DND-41 (cell line): ENCODE data around the gene DSCAML1.

Source experiments
- ATAC-seq: fragments of 200-7000 bp; cut with Tn5 transposase; 3 replicates; pipeline ENCODE4 v1.9.1; 2021; ENCODE audit warnings: low read depth; ENCODE audit not compliant: insufficient read depth
- DNase-seq: peaks from one replicate; pipeline ENCODE4 v3.0.0-alpha.2; 2020
- H2AFZ ChIP-seq: 2 replicates; pipeline ENCODE4 v1.6.0; 2012; ENCODE audit warnings: low read depth, low read length
- H3K27ac ChIP-seq: 2 replicates; pipeline ENCODE4 v1.5.1; 2012; ENCODE audit warnings: low read length, inconsistent platforms
- H3K27me3 ChIP-seq: fragments of 200-600 bp; sonication (generic); 2 replicates; pipeline ENCODE4 v1.6.0; 2012; ENCODE audit warnings: low read length, mild to moderate bottlenecking, inconsistent platforms; ENCODE audit not compliant: insufficient read depth, poor library complexity
- H3K36me3 ChIP-seq: 2 replicates; pipeline ENCODE4 v1.5.1; 2012; ENCODE audit warnings: low read length, inconsistent platforms; ENCODE audit not compliant: insufficient read depth
- H3K4me1 ChIP-seq: 2 replicates; pipeline ENCODE4 v1.5.1; 2012; ENCODE audit warnings: mild to moderate bottlenecking, low read length; ENCODE audit not compliant: insufficient read depth
- H3K4me2 ChIP-seq: 2 replicates; pipeline ENCODE4 v1.6.0; 2012; ENCODE audit warnings: mild to moderate bottlenecking, moderate library complexity, low read length, inconsistent platforms; ENCODE audit not compliant: insufficient read depth
- H3K4me3 ChIP-seq, 2 experiments: fragments of 200-600 bp in 1 of 2; shearing (Covaris generic) in 1 of 2; 2 replicates each; pipeline ENCODE4 v1.5.1; 2012 to 2016; ENCODE audit warnings: inconsistent platforms in 2 of 2, low read length in 2 of 2, mild to moderate bottlenecking in 2 of 2, low read depth in 1 of 2, moderate library complexity in 1 of 2
- H3K79me2 ChIP-seq: 2 replicates; pipeline ENCODE4 v1.6.0; 2012; ENCODE audit warnings: low read length, inconsistent platforms; ENCODE audit not compliant: insufficient read depth
- H3K9ac ChIP-seq: 2 replicates; pipeline ENCODE4 v1.6.0; 2012; ENCODE audit warnings: low read depth, mild to moderate bottlenecking, inconsistent platforms, low read length, moderate library complexity
- H3K9me3 ChIP-seq: 2 replicates; pipeline ENCODE4 v1.5.1; 2012; ENCODE audit warnings: low read length, moderate library complexity, mild to moderate bottlenecking, inconsistent platforms; ENCODE audit not compliant: insufficient read depth, severe bottlenecking
- H4K20me1 ChIP-seq: 2 replicates; pipeline ENCODE4 v1.6.0; 2012; ENCODE audit warnings: low read length; ENCODE audit not compliant: insufficient read depth
- EZH2 ChIP-seq: IDR thresholded peaks from 3 replicates; pipeline ENCODE4 v1.6.1; 2012; ENCODE audit warnings: borderline replicate concordance, low read depth, mild to moderate bottlenecking, moderate library complexity, low read length, inconsistent platforms; ENCODE audit not compliant: severe bottlenecking
- TF ChIP-seq, protein P1 (sequence below): IDR thresholded peaks from 2 replicates; pipeline ENCODE4 v1.5.1; 2012; ENCODE audit warnings: borderline replicate concordance, low read length, moderate library complexity, mild to moderate bottlenecking; ENCODE audit not compliant: poor library complexity, severe bottlenecking; ENCODE audit errors: extremely low read depth

Gene DSCAML1

DNA sequence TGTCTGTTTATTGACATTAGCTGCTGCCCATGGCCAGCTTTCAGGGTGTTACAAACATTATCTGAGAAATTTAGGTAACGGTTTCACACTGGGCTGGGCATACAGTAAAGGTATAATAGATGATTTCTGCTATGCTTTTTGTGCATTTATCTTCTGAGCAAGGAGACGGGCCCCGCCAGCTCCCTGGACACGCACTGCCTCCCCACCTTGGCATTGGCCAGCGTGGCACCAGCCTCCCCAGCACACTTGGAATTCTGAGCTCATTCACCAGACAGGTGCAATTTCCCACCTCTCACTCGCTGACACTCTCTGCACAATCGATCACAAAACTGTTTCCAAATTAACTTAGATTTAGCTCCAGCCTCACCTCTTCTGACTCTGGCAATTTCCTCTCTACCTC lies 246.6 kb downstream of the DSCAML1 start:
- DNase-seq (no peak), ATAC-seq (no peak)
- no peak overlapping the region for H3K9ac ChIP-seq
- no peaks in the 10 kb centered on the region for H3K79me2 ChIP-seq
- peaks cover 17% of the 10 kb centered on the region for H4K20me1 ChIP-seq
- TF ChIP-seq, protein P1, sequence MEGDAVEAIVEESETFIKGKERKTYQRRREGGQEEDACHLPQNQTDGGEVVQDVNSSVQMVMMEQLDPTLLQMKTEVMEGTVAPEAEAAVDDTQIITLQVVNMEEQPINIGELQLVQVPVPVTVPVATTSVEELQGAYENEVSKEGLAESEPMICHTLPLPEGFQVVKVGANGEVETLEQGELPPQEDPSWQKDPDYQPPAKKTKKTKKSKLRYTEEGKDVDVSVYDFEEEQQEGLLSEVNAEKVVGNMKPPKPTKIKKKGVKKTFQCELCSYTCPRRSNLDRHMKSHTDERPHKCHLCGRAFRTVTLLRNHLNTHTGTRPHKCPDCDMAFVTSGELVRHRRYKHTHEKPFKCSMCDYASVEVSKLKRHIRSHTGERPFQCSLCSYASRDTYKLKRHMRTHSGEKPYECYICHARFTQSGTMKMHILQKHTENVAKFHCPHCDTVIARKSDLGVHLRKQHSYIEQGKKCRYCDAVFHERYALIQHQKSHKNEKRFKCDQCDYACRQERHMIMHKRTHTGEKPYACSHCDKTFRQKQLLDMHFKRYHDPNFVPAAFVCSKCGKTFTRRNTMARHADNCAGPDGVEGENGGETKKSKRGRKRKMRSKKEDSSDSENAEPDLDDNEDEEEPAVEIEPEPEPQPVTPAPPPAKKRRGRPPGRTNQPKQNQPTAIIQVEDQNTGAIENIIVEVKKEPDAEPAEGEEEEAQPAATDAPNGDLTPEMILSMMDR = no peak
- TF ChIP-seq EZH2 = no peak
- H3K27ac ChIP-seq = no peak overlapping the region
- no peak overlapping the region for H3K4me2 ChIP-seq
- no peak overlapping the region for H3K4me3 ChIP-seq
- no peaks in the 10 kb centered on the region for H3K27me3 ChIP-seq
- H2AFZ ChIP-seq = no peak overlapping the region
- no peaks in the 10 kb centered on the region for H3K36me3 ChIP-seq
- no peaks in the 10 kb centered on the region for H3K4me1 ChIP-seq
- no peaks in the 10 kb centered on the region for H3K9me3 ChIP-seq

GRCh38 chr11:117549417-117549816 lies 247.6 kb downstream of the DSCAML1 start:
- no peak overlapping the region for H3K9ac ChIP-seq
- no peaks in the 10 kb centered on the region for H3K36me3 ChIP-seq
- no peak overlapping the region for H3K4me2 ChIP-seq
- no peak overlapping the region for H3K4me3 ChIP-seq
- DNase-seq = no peak
- no peaks in the 10 kb centered on the region for H3K79me2 ChIP-seq
- no peak overlapping the region for H2AFZ ChIP-seq
- H3K9me3 ChIP-seq = no peaks in the 10 kb centered on the region
- H3K4me1 ChIP-seq = no peaks in the 10 kb centered on the region
- no peak overlapping the region for H3K27ac ChIP-seq
- peaks cover 13% of the 10 kb centered on the region for H4K20me1 ChIP-seq
- H3K27me3 ChIP-seq = no peaks in the 10 kb centered on the region
- TF ChIP-seq, protein P1 = no peak
- no peak for TF ChIP-seq EZH2
- no peak for ATAC-seq

DNA sequence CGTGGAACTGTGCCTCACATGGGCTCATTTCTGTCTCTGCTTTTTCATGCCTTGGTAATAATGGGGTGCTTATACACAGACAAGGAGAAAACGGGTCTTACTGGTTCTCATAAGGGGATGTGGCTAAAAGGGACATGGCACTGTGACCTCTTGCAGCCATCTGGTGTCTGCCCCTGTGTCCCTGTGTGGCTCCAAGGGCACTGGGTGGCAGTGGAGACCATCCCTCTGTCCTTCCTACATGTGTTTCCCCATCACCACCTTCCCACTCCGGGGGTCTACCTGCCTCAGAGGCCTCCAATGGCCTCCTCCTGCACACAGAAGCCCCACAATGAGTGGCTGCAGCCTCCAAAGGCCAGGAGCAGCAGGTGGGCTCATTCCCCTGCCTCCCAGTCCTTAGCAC lies 248.1 kb downstream of the DSCAML1 start:
- DNase-seq (no peak), ATAC-seq (no peak)
- no peak overlapping the region for H3K4me3 ChIP-seq
- H4K20me1 ChIP-seq = peaks cover 13% of the 10 kb centered on the region
- no peaks in the 10 kb centered on the region for H3K27me3 ChIP-seq
- no peak for TF ChIP-seq EZH2
- TF ChIP-seq, protein P1 = no peak
- H3K9ac ChIP-seq = no peak overlapping the region
- H3K27ac ChIP-seq = no peak overlapping the region
- no peak overlapping the region for H2AFZ ChIP-seq
- H3K79me2 ChIP-seq = no peaks in the 10 kb centered on the region
- no peaks in the 10 kb centered on the region for H3K36me3 ChIP-seq
- H3K4me1 ChIP-seq = no peaks in the 10 kb centered on the region
- no peaks in the 10 kb centered on the region for H3K9me3 ChIP-seq
- no peak overlapping the region for H3K4me2 ChIP-seq

DNA sequence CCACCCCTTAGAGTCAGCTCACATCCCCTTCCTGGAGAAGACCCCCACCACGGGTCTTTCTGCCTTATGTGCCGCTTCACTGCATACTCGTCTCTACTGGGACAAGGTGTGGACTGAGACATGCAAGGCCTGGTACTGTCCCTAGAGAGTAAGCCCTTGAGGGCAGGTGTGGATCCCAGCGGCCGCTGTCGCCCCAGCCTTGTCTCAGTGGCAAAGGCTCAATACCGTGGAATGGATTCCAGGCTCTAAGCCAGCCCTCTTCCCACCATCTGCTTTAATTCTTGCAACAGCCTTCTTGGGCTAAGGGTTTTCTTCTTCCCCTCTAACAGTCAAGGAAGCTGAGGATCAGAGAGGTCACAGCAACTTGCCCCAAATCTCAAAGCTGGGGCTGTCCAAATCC lies 249.1 kb downstream of the DSCAML1 start:
- Histone ChIP-seq H3K4me3 (no peak overlapping the region), H3K9ac (no peak overlapping the region), H2AFZ (no peak overlapping the region), H3K27ac (no peak overlapping the region), H3K4me2 (no peak overlapping the region), H3K9me3 (no peaks in the 10 kb centered on the region), H4K20me1 (peaks cover 17% of the 10 kb centered on the region), H3K27me3 (no peaks in the 10 kb centered on the region), H3K79me2 (no peaks in the 10 kb centered on the region), H3K36me3 (no peaks in the 10 kb centered on the region), H3K4me1 (no peaks in the 10 kb centered on the region)
- no peak for ATAC-seq
- TF ChIP-seq, protein P1 = no peak
- no peak for TF ChIP-seq EZH2
- no peak for DNase-seq
